Gastrocnemius medialis (tissue), 4 donors: ENCODE results near the gene ZCCHC14.
A peak's percentile ranks its signal among the peaks of the same experiment; 100 is the strongest.

ENCODE experiments used
- POLR2A ChIP-seq, 2 donors: fragments of 450-650 bp; IDR thresholded peaks; one replicate each; pipeline ENCODE4 v1.6.1; 2017; ENCODE audit warnings: antibody characterized with exemption in 2 of 2, mild to moderate bottlenecking in 2 of 2, moderate library complexity in 2 of 2
- TF ChIP-seq, protein P1 (sequence below), 5 experiments: fragments of 450-650 bp in 3 of 5; fragments of 200-600 bp in 2 of 5; sonication (generic) in 2 of 5; IDR thresholded peaks in 4 of 5; conservative IDR thresholded peaks in 1 of 5; 1 replicate in 4 of 5; 2 replicates in 1 of 5; pipeline ENCODE4 v1.5.1; 2016 to 2019; ENCODE audit warnings: antibody characterized with exemption in 5 of 5, mild to moderate bottlenecking in 3 of 5, moderate library complexity in 3 of 5

GRCh38 chr16:87380881-87381280 is 111.9 kb downstream of the ZCCHC14 start:
- TF ChIP-seq POLR2A (IDR thresholded peaks at IDR 0.05) = no peak
- TF ChIP-seq, protein P1, sequence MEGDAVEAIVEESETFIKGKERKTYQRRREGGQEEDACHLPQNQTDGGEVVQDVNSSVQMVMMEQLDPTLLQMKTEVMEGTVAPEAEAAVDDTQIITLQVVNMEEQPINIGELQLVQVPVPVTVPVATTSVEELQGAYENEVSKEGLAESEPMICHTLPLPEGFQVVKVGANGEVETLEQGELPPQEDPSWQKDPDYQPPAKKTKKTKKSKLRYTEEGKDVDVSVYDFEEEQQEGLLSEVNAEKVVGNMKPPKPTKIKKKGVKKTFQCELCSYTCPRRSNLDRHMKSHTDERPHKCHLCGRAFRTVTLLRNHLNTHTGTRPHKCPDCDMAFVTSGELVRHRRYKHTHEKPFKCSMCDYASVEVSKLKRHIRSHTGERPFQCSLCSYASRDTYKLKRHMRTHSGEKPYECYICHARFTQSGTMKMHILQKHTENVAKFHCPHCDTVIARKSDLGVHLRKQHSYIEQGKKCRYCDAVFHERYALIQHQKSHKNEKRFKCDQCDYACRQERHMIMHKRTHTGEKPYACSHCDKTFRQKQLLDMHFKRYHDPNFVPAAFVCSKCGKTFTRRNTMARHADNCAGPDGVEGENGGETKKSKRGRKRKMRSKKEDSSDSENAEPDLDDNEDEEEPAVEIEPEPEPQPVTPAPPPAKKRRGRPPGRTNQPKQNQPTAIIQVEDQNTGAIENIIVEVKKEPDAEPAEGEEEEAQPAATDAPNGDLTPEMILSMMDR (IDR thresholded peaks at IDR 0.05 in 4 of 5, conservative IDR thresholded peaks at IDR 0.05 in 1 of 5) = peak in 1 of 5 experiments; percentile 31
